ENCODE measurements around the gene MRTFA.
"Not testable (repeated sequence)": the region's sequence is repeated elsewhere in the genome, so short reads cannot be mapped to it uniquely, and the experiment has no call there.

The MRTFA gene

DNA sequence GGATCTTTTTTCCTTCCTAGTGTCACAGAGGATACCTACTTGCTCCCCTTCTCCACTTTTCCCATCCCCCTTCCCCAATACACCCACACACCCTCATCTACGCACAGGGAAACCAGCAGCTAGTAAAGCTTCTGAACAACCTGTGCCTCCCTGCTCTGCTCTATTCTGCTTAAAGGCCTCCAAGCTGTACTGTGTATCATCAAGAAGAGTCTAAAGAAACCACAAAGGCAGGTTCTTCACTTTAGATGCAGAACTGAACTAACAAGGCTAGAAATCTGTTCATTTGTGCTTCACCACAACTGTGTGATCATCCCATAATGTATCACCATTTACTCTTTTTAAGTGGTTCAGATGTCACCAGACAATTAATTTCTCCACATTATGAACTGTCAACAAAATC is 133.6 kb downstream of the MRTFA start:
- peak overlapping the region; percentile 58 for H3K27ac ChIP-seq
- ChIA-PET CTCF (no interaction called here), POLR2A (ENCODE audit: low non-redundant PET) (interaction anchor here (0.6 kb wide), 1 partner anchor 13 kb away, joined by 4 read pairs; no protein-coding TSS in a partner anchor)
- no peak for DNase-seq (ENCODE audit: low spot score)
- no peak for TF ChIP-seq CTCF (conservative IDR thresholded peaks at IDR 0.05; ENCODE audit: low read depth)

DNA sequence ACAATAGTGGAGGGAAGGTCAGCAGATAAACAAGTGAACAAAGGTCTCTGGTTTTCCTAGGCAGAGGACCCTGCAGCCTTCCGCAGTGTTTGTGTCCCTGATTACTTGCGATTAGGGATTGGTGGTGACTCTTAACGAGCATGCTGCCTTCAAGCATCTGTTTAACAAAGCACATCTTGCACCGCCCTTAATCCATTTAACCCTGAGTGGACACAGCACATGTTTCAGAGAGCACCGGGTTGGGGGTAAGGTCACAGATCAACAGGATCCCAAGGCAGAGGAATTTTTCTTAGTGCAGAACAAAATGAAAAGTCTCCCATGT is 136.1 kb downstream of the MRTFA start:
- POLR2A ChIA-PET (ENCODE audit: low non-redundant PET); DNase-seq (ENCODE audit: low spot score); CTCF ChIA-PET: not testable (repeated sequence)
- peak overlapping the region; percentile 94 for H3K27ac ChIP-seq

DNA sequence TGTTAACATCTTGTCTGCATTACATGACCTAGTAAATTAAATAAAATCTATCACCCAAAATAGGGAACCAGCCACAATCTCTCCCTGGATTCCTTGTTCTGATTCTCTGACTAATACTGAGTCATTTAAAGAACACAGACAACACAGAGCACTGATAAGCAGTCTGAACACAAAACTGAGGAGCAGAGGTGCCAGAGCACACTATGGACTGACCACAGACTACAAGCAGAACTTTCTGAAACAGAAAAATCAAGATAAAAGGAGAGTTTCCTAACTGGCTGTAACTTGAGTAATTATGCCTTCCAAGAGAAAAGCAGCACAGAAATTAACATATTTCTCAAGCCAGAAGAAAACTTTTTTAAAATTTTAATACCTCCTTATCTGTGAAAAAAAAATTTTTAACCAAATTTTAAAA is 137.3 kb downstream of the MRTFA start:
- POLR2A ChIA-PET (ENCODE audit: low non-redundant PET) = no interaction called here
- DNase-seq (ENCODE audit: low spot score) = peak; percentile 57

GRCh38 chr22:40498420-40499208 is 137.9 kb downstream of the MRTFA start:
- DNase-seq (ENCODE audit: low spot score) = peak; percentile 79
- TF ChIP-seq CTCF (conservative IDR thresholded peaks at IDR 0.05; ENCODE audit: low read depth) = no peak
- peak overlapping the region; percentile 94 for H3K27ac ChIP-seq
- CTCF ChIA-PET = interaction anchor here (0.6 kb wide), 1 partner anchor 530 kb away, joined by 3 read pairs; no protein-coding TSS in a partner anchor
- POLR2A ChIA-PET (ENCODE audit: low non-redundant PET) = no interaction called here

More for the DNA sequence above, 137.3 kb downstream of the MRTFA start:
- TF ChIP-seq CTCF (conservative IDR thresholded peaks at IDR 0.05; ENCODE audit: low read depth) = no peak
- CTCF ChIA-PET = no interaction called here
- H3K27ac ChIP-seq = peak overlapping the region; percentile 94

DNA sequence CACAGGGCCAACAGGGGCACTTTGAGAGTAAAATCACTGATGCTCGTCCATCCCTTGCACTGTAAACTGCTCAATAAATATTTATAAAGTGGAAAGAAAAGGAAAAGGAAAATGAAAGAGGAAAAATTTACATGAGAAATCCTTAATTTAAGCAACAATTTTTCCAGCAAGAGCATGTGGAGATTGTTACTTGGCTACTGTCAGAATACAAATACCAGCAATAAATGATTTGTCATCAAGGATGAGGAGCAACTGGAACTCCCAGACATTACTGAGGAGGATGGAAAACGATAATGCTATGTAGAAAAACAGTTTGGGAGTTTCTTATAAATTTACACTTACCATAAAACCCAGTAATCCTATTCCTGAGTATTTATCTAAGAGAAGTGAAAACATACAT is 143.1 kb downstream of the MRTFA start:
- no peak for DNase-seq (ENCODE audit: low spot score)
- TF ChIP-seq CTCF (conservative IDR thresholded peaks at IDR 0.05; ENCODE audit: low read depth) = no peak
- ChIA-PET POLR2A (ENCODE audit: low non-redundant PET) (no interaction called here), CTCF (no interaction called here)
- H3K27ac ChIP-seq = no peak overlapping the region

- no peak for TF ChIP-seq CTCF (conservative IDR thresholded peaks at IDR 0.05; ENCODE audit: low read depth)
- ChIA-PET POLR2A (ENCODE audit: low non-redundant PET) (no interaction called here), CTCF (interaction anchor here (0.6 kb wide), 1 partner anchor 59 kb away, joined by 4 read pairs; no protein-coding TSS in a partner anchor)
- H3K27ac ChIP-seq = peak overlapping the region; percentile 49; the same call in 1 of the 2 replicates
- DNase-seq (ENCODE audit: low spot score) = no peak
Measured at GRCh38 chr22:40491990-40492631, 144.4 kb downstream of the MRTFA start.

DNA sequence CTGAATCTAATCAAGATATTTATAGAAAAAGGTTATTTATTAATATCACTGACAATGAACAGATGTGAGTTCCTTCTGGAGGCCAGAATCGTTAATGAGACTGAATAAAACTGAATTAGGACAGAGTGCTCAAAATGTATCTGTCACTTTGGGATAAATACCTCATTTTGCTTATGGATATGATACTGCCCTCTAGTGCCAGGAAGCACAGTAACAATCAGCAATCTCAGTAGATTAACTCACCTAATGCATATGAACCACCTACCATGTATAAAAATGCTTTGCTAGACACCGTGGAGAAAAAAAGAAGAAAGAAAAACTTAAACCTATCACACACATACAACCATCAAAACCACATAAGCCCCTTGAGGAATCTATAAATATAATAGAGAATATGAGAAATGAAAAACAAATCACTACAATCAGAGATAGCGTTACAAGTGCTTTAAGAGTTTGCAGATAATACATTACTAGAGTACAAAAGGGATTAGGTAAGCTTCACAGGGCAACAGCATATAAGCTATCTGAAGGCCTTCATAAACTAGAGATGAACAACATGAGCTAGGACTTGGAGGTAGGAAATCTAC is 148.8 kb downstream of the MRTFA start:
- TF ChIP-seq CTCF (conservative IDR thresholded peaks at IDR 0.05; ENCODE audit: low read depth) = peak; percentile 70
- ChIA-PET POLR2A (ENCODE audit: low non-redundant PET) (no interaction called here), CTCF (no interaction called here)
- DNase-seq (ENCODE audit: low spot score) = no peak
- no peak overlapping the region for H3K27ac ChIP-seq
